HAP-1 (cell line): Measurements from ENCODE around the gene CCHCR1.
"Not testable (repeated sequence)": the region's sequence is repeated elsewhere in the genome, so short reads cannot be mapped to it uniquely, and the experiment has no call there.

Source experiments
- DNase-seq, 2 experiments: peaks; one replicate each; pipeline ENCODE4 v3.0.0-alpha.2; 2016 to 2020; ENCODE audit warnings: low spot score in 2 of 2
- H3K27me3 ChIP-seq: fragments of 250-450 bp; sonication (Bioruptor Pico); 2 replicates; pipeline ENCODE4 v1.5.1; 2020; ENCODE audit warnings: low read depth, mild to moderate bottlenecking, moderate library complexity
- H3K36me3 ChIP-seq: fragments of 250-450 bp; sonication (Bioruptor Pico); replicated peaks from 2 replicates; pipeline ENCODE4 v1.5.1; 2020; ENCODE audit warnings: mild to moderate bottlenecking
- H3K4me1 ChIP-seq: fragments of 250-450 bp; sonication (Bioruptor Pico); 2 replicates; pipeline ENCODE4 v1.5.1; 2020; ENCODE audit warnings: mild to moderate bottlenecking
- H3K4me3 ChIP-seq: fragments of 250-450 bp; sonication (Bioruptor Pico); 2 replicates; pipeline ENCODE4 v1.5.1; 2020; ENCODE audit warnings: mild to moderate bottlenecking, moderate library complexity
- H3K9me3 ChIP-seq: fragments of 250-450 bp; sonication (Bioruptor Pico); 2 replicates; pipeline ENCODE4 v1.5.1; 2020; ENCODE audit warnings: mild to moderate bottlenecking, moderate library complexity
- in situ Hi-C: fragments of 300-500 bp; cut with MboI; formaldehyde crosslinking; loops from 3 replicates; pipeline ENCODE4 v1.14.3; 2020; ENCODE audit warnings: low sequenced_read_pairs, inconsistent platforms, mixed read lengths

The CCHCR1 gene

GRCh38 chr6:31157513-31158139 is at the start of gene CCHCR1:
TSS of gene CCHCR1 (minus strand) at chr6:31157802. CDS start at chr6:31157600, 202 bp downstream.
- in situ Hi-C loops: no loop called here
- DNase-seq: no peak
- Histone ChIP-seq H3K36me3 (peaks cover 44% of the 10 kb centered on the region), H3K4me3 (peak within 1 kb of the TSS; percentile 79), H3K4me1 (peaks cover 11% of the 10 kb centered on the region), H3K9me3 (no peaks in the 10 kb centered on the region), H3K27me3 (no peaks in the 10 kb centered on the region)

- no peak for DNase-seq
- H3K4me1 ChIP-seq: peaks cover 4% of the 10 kb centered on the region
- in situ Hi-C loops: no loop called here
Observed at GRCh38 chr6:31205638-31206037, 48.0 kb upstream of the CCHCR1 start.

GRCh38 chr6:31204751-31205145 is 47.1 kb upstream of the CCHCR1 start:
- H3K4me3 ChIP-seq: no peak overlapping the region
- H3K9me3 ChIP-seq: no peaks in the 10 kb centered on the region
- no peaks in the 10 kb centered on the region for H3K27me3 ChIP-seq
- in situ Hi-C loops: no loop called here
- no peak for DNase-seq
- H3K36me3 ChIP-seq: no peaks in the 10 kb centered on the region
- H3K4me1 ChIP-seq: peaks cover 4% of the 10 kb centered on the region

More at GRCh38 chr6:31205638-31206037, 48.0 kb upstream of the CCHCR1 start:
- H3K36me3 ChIP-seq: no peaks in the 10 kb centered on the region
- no peaks in the 10 kb centered on the region for H3K9me3 ChIP-seq
- H3K27me3 ChIP-seq: no peaks in the 10 kb centered on the region
- H3K4me3 ChIP-seq: no peak overlapping the region

GRCh38 chr6:31203345-31203979 is 45.9 kb upstream of the CCHCR1 start:
- no peaks in the 10 kb centered on the region for H3K36me3 ChIP-seq
- H3K4me1 ChIP-seq: peaks cover 6% of the 10 kb centered on the region
- H3K27me3 ChIP-seq: no peaks in the 10 kb centered on the region
- H3K9me3 ChIP-seq: no peaks in the 10 kb centered on the region
- in situ Hi-C loops: no loop called here
- no peak for DNase-seq
- H3K4me3 ChIP-seq: no peak overlapping the region

GRCh38 chr6:31202259-31203166 is 44.9 kb upstream of the CCHCR1 start:
- Histone ChIP-seq H3K4me1 (peaks cover 6% of the 10 kb centered on the region), H3K4me3 (no peak overlapping the region), H3K9me3 (no peaks in the 10 kb centered on the region), H3K36me3 (no peaks in the 10 kb centered on the region), H3K27me3 (no peaks in the 10 kb centered on the region)
- DNase-seq: no peak
- in situ Hi-C loops: no loop called here

- not testable (repeated sequence) for H3K27me3 ChIP-seq, H3K9me3 ChIP-seq, DNase-seq, H3K36me3 ChIP-seq
- in situ Hi-C loops: loop anchor here (5.0 kb wide), 1 partner anchor 168 kb away; no protein-coding TSS in a partner anchor
- Histone ChIP-seq H3K4me1 (peaks cover 16% of the 10 kb centered on the region), H3K4me3 (peak overlapping the region; percentile 62; the same call in 1 of the 2 replicates)
Observed at GRCh38 chr6:31199105-31199452, 41.5 kb upstream of the CCHCR1 start.

GRCh38 chr6:31197559-31198305 is 40.1 kb upstream of the CCHCR1 start:
- peak; percentile 72 to 92 for DNase-seq
- Histone ChIP-seq H3K9me3 (no peaks in the 10 kb centered on the region), H3K27me3 (no peaks in the 10 kb centered on the region), H3K36me3 (no peaks in the 10 kb centered on the region), H3K4me1 (peaks cover 12% of the 10 kb centered on the region), H3K4me3 (peak overlapping the region; percentile 62)
- in situ Hi-C loops: loop anchor here (5.0 kb wide), 1 partner anchor 170 kb away; no protein-coding TSS in a partner anchor

GRCh38 chr6:31196251-31197022 is 38.8 kb upstream of the CCHCR1 start:
- peaks cover 12% of the 10 kb centered on the region for H3K4me1 ChIP-seq
- in situ Hi-C loops: loop anchor here (5.0 kb wide), 1 partner anchor 171 kb away; no protein-coding TSS in a partner anchor
- H3K27me3 ChIP-seq, H3K9me3 ChIP-seq, H3K4me3 ChIP-seq, DNase-seq, H3K36me3 ChIP-seq: not testable (repeated sequence)

GRCh38 chr6:31195308-31195979 is 37.8 kb upstream of the CCHCR1 start:
- H3K4me3 ChIP-seq, H3K36me3 ChIP-seq, DNase-seq, H3K27me3 ChIP-seq, H3K9me3 ChIP-seq: not testable (repeated sequence)
- in situ Hi-C loops: loop anchor here (5.0 kb wide), 1 partner anchor 172 kb away; no protein-coding TSS in a partner anchor
- H3K4me1 ChIP-seq: peaks cover 12% of the 10 kb centered on the region

- Histone ChIP-seq H3K36me3 (no peaks in the 10 kb centered on the region), H3K4me1 (peaks cover 12% of the 10 kb centered on the region), H3K9me3 (no peaks in the 10 kb centered on the region), H3K4me3 (no peak overlapping the region), H3K27me3 (no peaks in the 10 kb centered on the region)
- in situ Hi-C loops: loop anchor here (5.0 kb wide), 1 partner anchor 57 kb away; the partner anchor contains the start of gene PSORS1C2
- DNase-seq: no peak
Observed at GRCh38 chr6:31194061-31194834, 36.6 kb upstream of the CCHCR1 start.

GRCh38 chr6:31193206-31193605 is 35.6 kb upstream of the CCHCR1 start:
- no peak for DNase-seq
- in situ Hi-C loops: loop anchor here (5.0 kb wide), 1 partner anchor 56 kb away; the partner anchor contains the start of gene PSORS1C2
- H3K27me3 ChIP-seq: no peaks in the 10 kb centered on the region
- no peaks in the 10 kb centered on the region for H3K36me3 ChIP-seq
- peaks cover 10% of the 10 kb centered on the region for H3K4me1 ChIP-seq
- no peaks in the 10 kb centered on the region for H3K9me3 ChIP-seq
- no peak overlapping the region for H3K4me3 ChIP-seq
